AG10803 (cell line): Measurements from ENCODE around the gene GNG7.
"Not testable (repeated sequence)": the region's sequence is repeated elsewhere in the genome, so short reads cannot be mapped to it uniquely, and the experiment has no call there.

ENCODE experiments used
- DNase-seq: peaks from one replicate; pipeline ENCODE4 v3.0.0; 2010; ENCODE audit warnings: low read depth
- H3K4me3 ChIP-seq: 2 replicates; pipeline ENCODE4 v1.5.1; 2011; ENCODE audit warnings: mild to moderate bottlenecking, low read length, control low read depth
- CTCF ChIP-seq: conservative IDR thresholded peaks from 2 replicates; pipeline ENCODE4 v1.5.1; 2011; ENCODE audit warnings: mild to moderate bottlenecking, low read length, control low read depth, inconsistent platforms

GNG7 gene

GRCh38 chr19:2477732-2478191 lies 224.7 kb downstream of the GNG7 start:
- H3K4me3 ChIP-seq, result peak overlapping the region; percentile 100
- TF ChIP-seq CTCF, result no peak; the same call in 1 of the 2 replicates
- peak; percentile 60 for DNase-seq

- no peak for TF ChIP-seq CTCF
- DNase-seq, result no peak
- H3K4me3 ChIP-seq, result peak overlapping the region; percentile 100
These were observed 225.3 kb downstream of the GNG7 start for GRCh38 chr19:2477141-2477710.

- peak overlapping the region; percentile 100 for H3K4me3 ChIP-seq
- DNase-seq, result peak; percentile 48
These were observed 225.9 kb downstream of the GNG7 start for GRCh38 chr19:2476451-2477140.

GRCh38 chr19:2475702-2476450 lies 226.6 kb downstream of the GNG7 start, which contains the start of gene GADD45B:
TSS of gene GADD45B (plus strand) at chr19:2476127. CDS start at chr19:2476359, 232 bp downstream.
- peak; percentile 98 for DNase-seq
- TF ChIP-seq CTCF, result no peak
- peak within 1 kb of the TSS; percentile 100 for H3K4me3 ChIP-seq

More at GRCh38 chr19:2476451-2477140, 225.9 kb downstream of the GNG7 start:
- no peak for TF ChIP-seq CTCF

GRCh38 chr19:2475018-2475701 lies 227.3 kb downstream of the GNG7 start:
- peak; percentile 58 for DNase-seq
- no peak for TF ChIP-seq CTCF
- peak overlapping the region; percentile 76 for H3K4me3 ChIP-seq

- DNase-seq, result peak; percentile 83
These were observed 228.1 kb downstream of the GNG7 start for GRCh38 chr19:2474232-2475017.

GRCh38 chr19:2469915-2470200 lies 232.6 kb downstream of the GNG7 start:
- H3K4me3 ChIP-seq, DNase-seq: not testable (repeated sequence)

More at GRCh38 chr19:2474232-2475017, 228.1 kb downstream of the GNG7 start:
- TF ChIP-seq CTCF, result peak; percentile 65
- peak overlapping the region; percentile 76 for H3K4me3 ChIP-seq
